HG02763 (cell line): ENCODE data around the gene GNS.

ENCODE experiments used
- ATAC-seq: cut with Tn5 transposase; IDR thresholded peaks from one replicate; pipeline ENCODE4 v1.9.1; 2021; ENCODE audit warnings: mild to moderate bottlenecking, moderate library complexity; ENCODE audit not compliant: unreplicated experiment

Gene GNS

GRCh38 chr12:64737539-64737938 is 21.7 kb downstream of the GNS start:
- ATAC-seq = no peak

GRCh38 chr12:64736771-64737170 is 22.4 kb downstream of the GNS start:
- ATAC-seq = no peak

GRCh38 chr12:64735442-64735841 is 23.8 kb downstream of the GNS start:
- ATAC-seq = no peak

- no peak for ATAC-seq
These were observed 25.3 kb downstream of the GNS start for GRCh38 chr12:64733857-64734256.

- ATAC-seq = no peak
These were observed 27.5 kb downstream of the GNS start for GRCh38 chr12:64731683-64732082.

- no peak for ATAC-seq
These were observed 28.6 kb downstream of the GNS start for GRCh38 chr12:64730588-64730969.

- ATAC-seq = no peak
These were observed 29.2 kb downstream of the GNS start for GRCh38 chr12:64729909-64730587.

GRCh38 chr12:64724201-64724745 is 34.9 kb downstream of the GNS start:
- ATAC-seq = no peak

GRCh38 chr12:64723630-64724029 is 35.6 kb downstream of the GNS start:
- no peak for ATAC-seq

- ATAC-seq = no peak
These were observed 36.4 kb downstream of the GNS start for GRCh38 chr12:64722835-64723234.

- no peak for ATAC-seq
These were observed 38.3 kb downstream of the GNS start for GRCh38 chr12:64720884-64721283.

GRCh38 chr12:64718649-64719048 is 40.6 kb downstream of the GNS start:
- ATAC-seq = no peak

GRCh38 chr12:64716839-64717455 is 42.3 kb downstream of the GNS start:
- no peak for ATAC-seq

- ATAC-seq = no peak
These were observed 42.8 kb downstream of the GNS start for GRCh38 chr12:64716371-64716770.

GRCh38 chr12:64714551-64714968 is 44.6 kb downstream of the GNS start:
- peak; percentile 55 for ATAC-seq

GRCh38 chr12:64713376-64713775 is 45.8 kb downstream of the GNS start:
- ATAC-seq = no peak

- no peak for ATAC-seq
These were observed 49.8 kb downstream of the GNS start for GRCh38 chr12:64709429-64709828.

- ATAC-seq = no peak
These were observed 51.3 kb downstream of the GNS start for GRCh38 chr12:64707926-64708325.

GRCh38 chr12:64707362-64707761 is 51.8 kb downstream of the GNS start:
- ATAC-seq = no peak

- no peak for ATAC-seq
These were observed 52.3 kb downstream of the GNS start for GRCh38 chr12:64706857-64707256.

GRCh38 chr12:64706306-64706705 is 52.9 kb downstream of the GNS start:
- no peak for ATAC-seq

- ATAC-seq = no peak
These were observed 57.9 kb downstream of the GNS start for GRCh38 chr12:64701283-64701682.

GRCh38 chr12:64700532-64700931 is 58.7 kb downstream of the GNS start:
- no peak for ATAC-seq
